Measurements from ENCODE around the gene MBD2.

GRCh38 chr18:54117853-54118773 lies 106.4 kb downstream of the MBD2 start:
- TF ChIP-seq CTCF (conservative IDR thresholded peaks at IDR 0.05; ENCODE audit: low read depth, low read length) (no peak), EZH2 (IDR thresholded peaks at IDR 0.05; ENCODE audit: low read length, unreplicated experiment) (no peak), EZH2phosphoT487 (IDR thresholded peaks at IDR 0.05; ENCODE audit: borderline replicate concordance, low read length) (no peak)
